Upper lobe of left lung (tissue), 4 donors: ENCODE data around the gene DSCAM.

Source experiments
- POLR2A ChIP-seq, 4 donors: fragments of 450-650 bp; IDR thresholded peaks; one replicate each; pipeline ENCODE4 v1.5.1; 2016 to 2017; ENCODE audit warnings: antibody characterized with exemption in 4 of 4, mild to moderate bottlenecking in 2 of 4
- TF ChIP-seq, protein P1 (sequence below), 6 experiments: fragments of 450-650 bp in 4 of 6; fragments of 200-600 bp in 2 of 6; sonication (generic) in 2 of 6; IDR thresholded peaks; one replicate each; pipeline ENCODE4 v1.5.1; 2016 to 2019; ENCODE audit warnings: antibody characterized with exemption in 6 of 6

DNA sequence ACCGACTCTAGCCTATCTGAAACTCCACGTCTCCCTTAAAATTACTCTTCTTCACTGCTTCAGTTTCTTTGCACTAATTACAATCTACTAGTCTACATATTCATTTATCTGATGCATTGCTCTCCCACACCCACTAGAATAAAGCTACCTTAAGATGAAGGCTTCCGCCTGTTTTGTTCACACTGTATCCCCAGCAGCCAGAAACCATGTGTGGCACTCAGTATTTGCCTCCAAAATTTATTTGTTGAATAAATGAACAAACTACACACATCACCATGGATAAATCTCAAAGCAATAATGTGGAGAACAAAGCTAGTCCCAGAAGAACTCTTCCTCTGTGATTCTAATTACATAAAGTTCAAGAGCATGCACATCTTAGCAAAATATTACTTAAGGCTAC lies 95.7 kb downstream of the DSCAM start:
- TF ChIP-seq, protein P1, sequence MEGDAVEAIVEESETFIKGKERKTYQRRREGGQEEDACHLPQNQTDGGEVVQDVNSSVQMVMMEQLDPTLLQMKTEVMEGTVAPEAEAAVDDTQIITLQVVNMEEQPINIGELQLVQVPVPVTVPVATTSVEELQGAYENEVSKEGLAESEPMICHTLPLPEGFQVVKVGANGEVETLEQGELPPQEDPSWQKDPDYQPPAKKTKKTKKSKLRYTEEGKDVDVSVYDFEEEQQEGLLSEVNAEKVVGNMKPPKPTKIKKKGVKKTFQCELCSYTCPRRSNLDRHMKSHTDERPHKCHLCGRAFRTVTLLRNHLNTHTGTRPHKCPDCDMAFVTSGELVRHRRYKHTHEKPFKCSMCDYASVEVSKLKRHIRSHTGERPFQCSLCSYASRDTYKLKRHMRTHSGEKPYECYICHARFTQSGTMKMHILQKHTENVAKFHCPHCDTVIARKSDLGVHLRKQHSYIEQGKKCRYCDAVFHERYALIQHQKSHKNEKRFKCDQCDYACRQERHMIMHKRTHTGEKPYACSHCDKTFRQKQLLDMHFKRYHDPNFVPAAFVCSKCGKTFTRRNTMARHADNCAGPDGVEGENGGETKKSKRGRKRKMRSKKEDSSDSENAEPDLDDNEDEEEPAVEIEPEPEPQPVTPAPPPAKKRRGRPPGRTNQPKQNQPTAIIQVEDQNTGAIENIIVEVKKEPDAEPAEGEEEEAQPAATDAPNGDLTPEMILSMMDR (IDR thresholded peaks at IDR 0.05): no peak
- no peak for TF ChIP-seq POLR2A (IDR thresholded peaks at IDR 0.05)
